Sigmoid colon (tissue), 4 donors: ENCODE results near the gene CBY2.

Source experiments
- CTCF ChIP-seq, 4 experiments: fragments of 450-650 bp in 3 of 4; fragments of 200-600 bp in 1 of 4; IDR thresholded peaks; one replicate each; pipeline ENCODE4 v1.5.1; 2016 to 2019; ENCODE audit warnings: antibody characterized with exemption in 4 of 4, mild to moderate bottlenecking in 3 of 4, moderate library complexity in 2 of 4
- EP300 ChIP-seq, 4 donors: sonication (generic); formaldehyde crosslinking; IDR thresholded peaks; one replicate each; pipeline ENCODE4 v1.6.1; 2017; ENCODE audit warnings: antibody characterized with exemption in 4 of 4
- POLR2A ChIP-seq, 2 donors: fragments of 450-650 bp; IDR thresholded peaks; one replicate each; pipeline ENCODE4 v1.6.1; 2016; ENCODE audit warnings: antibody characterized with exemption in 2 of 2, mild to moderate bottlenecking in 2 of 2, moderate library complexity in 2 of 2
- POLR2AphosphoS5 ChIP-seq, 4 donors: sonication (generic); formaldehyde crosslinking; IDR thresholded peaks; one replicate each; pipeline ENCODE4 v1.6.1; 2017; ENCODE audit warnings: antibody characterized with exemption in 4 of 4

GRCh38 chr13:45659536-45659935, 42.6 kb upstream of the CBY2 start:
- TF ChIP-seq CTCF (IDR thresholded peaks at IDR 0.05) (no peak), POLR2AphosphoS5 (IDR thresholded peaks at IDR 0.05) (no peak), POLR2A (IDR thresholded peaks at IDR 0.05) (no peak), EP300 (IDR thresholded peaks at IDR 0.05) (no peak)
